ENCODE data around the gene SHMT2. TPM values are rescaled to one million over a fixed set of nuclear protein-coding genes. Genes with fewer than 3 reads are reported as not detected.

Gene SHMT2
- total RNA-seq (2014; rRNA removed; shearing (Covaris generic)) = 113 and 139 TPM in 2 replicates

GRCh38 chr12:57229634-57230380, at the start of gene SHMT2:
Gene SHMT2 (plus strand): TSS chr12:57229711. CDS start chr12:57229779, 68 bp downstream.
- peak; percentile 94 for DNase-seq (ENCODE audit: low read depth)

GRCh38 chr12:57180321-57180989, 49.1 kb upstream of the SHMT2 start:
- DNase-seq (ENCODE audit: low read depth) = no peak

- DNase-seq (ENCODE audit: low read depth) = no peak
Measured at GRCh38 chr12:57181072-57181471, 48.4 kb upstream of the SHMT2 start.

- DNase-seq (ENCODE audit: low read depth) = no peak
Measured at GRCh38 chr12:57181561-57182155, 47.9 kb upstream of the SHMT2 start.

GRCh38 chr12:57182918-57183575, 46.5 kb upstream of the SHMT2 start:
- peak; percentile 58 for DNase-seq (ENCODE audit: low read depth)

- DNase-seq (ENCODE audit: low read depth) = no peak
Measured at GRCh38 chr12:57183939-57184725, 45.4 kb upstream of the SHMT2 start.

GRCh38 chr12:57185403-57185802, 44.1 kb upstream of the SHMT2 start:
- no peak for DNase-seq (ENCODE audit: low read depth)

GRCh38 chr12:57185906-57186508, 43.5 kb upstream of the SHMT2 start:
- DNase-seq (ENCODE audit: low read depth) = no peak

- DNase-seq (ENCODE audit: low read depth) = no peak
Measured at GRCh38 chr12:57187222-57188089, 42.1 kb upstream of the SHMT2 start.

GRCh38 chr12:57188090-57188425, 41.5 kb upstream of the SHMT2 start:
- no peak for DNase-seq (ENCODE audit: low read depth)

GRCh38 chr12:57190037-57190436, 39.5 kb upstream of the SHMT2 start:
- DNase-seq (ENCODE audit: low read depth) = peak; percentile 39

GRCh38 chr12:57190821-57191220, 38.7 kb upstream of the SHMT2 start:
- DNase-seq (ENCODE audit: low read depth) = no peak

GRCh38 chr12:57191410-57191809, 38.1 kb upstream of the SHMT2 start:
- DNase-seq (ENCODE audit: low read depth) = no peak

- DNase-seq (ENCODE audit: low read depth) = no peak
Measured at GRCh38 chr12:57192920-57193319, 36.6 kb upstream of the SHMT2 start.

GRCh38 chr12:57193706-57194245, 35.7 kb upstream of the SHMT2 start:
- no peak for DNase-seq (ENCODE audit: low read depth)

- DNase-seq (ENCODE audit: low read depth) = no peak
Measured at GRCh38 chr12:57194253-57194652, 35.3 kb upstream of the SHMT2 start.

- DNase-seq (ENCODE audit: low read depth) = no peak
Measured at GRCh38 chr12:57195186-57195585, 34.3 kb upstream of the SHMT2 start.

- no peak for DNase-seq (ENCODE audit: low read depth)
Measured at GRCh38 chr12:57195611-57196371, 33.7 kb upstream of the SHMT2 start.

- no peak for DNase-seq (ENCODE audit: low read depth)
Measured at GRCh38 chr12:57196439-57196838, 33.1 kb upstream of the SHMT2 start.

Measured in M059J (cell line).